PC-3 (cell line): ENCODE results near the gene OR10A6.

Experiments
- EZH2 ChIP-seq: fragments of 300-600 bp; sonication (generic); IDR thresholded peaks from one replicate; pipeline ENCODE4 v1.6.1; 2017; ENCODE audit warnings: antibody characterized with exemption, mild to moderate bottlenecking, low read length; ENCODE audit not compliant: unreplicated experiment
- EZH2phosphoT487 ChIP-seq: fragments of 300-600 bp; sonication (generic); IDR thresholded peaks from 2 replicates; pipeline ENCODE4 v1.6.1; 2018; ENCODE audit warnings: mild to moderate bottlenecking, antibody characterized with exemption, low read length, borderline replicate concordance
- TF ChIP-seq, protein P1 (sequence below): fragments of 300-600 bp; sonication (generic); conservative IDR thresholded peaks from 2 replicates; pipeline ENCODE4 v1.5.1; 2017; ENCODE audit warnings: antibody characterized with exemption, low read depth, mild to moderate bottlenecking, low read length

DNA sequence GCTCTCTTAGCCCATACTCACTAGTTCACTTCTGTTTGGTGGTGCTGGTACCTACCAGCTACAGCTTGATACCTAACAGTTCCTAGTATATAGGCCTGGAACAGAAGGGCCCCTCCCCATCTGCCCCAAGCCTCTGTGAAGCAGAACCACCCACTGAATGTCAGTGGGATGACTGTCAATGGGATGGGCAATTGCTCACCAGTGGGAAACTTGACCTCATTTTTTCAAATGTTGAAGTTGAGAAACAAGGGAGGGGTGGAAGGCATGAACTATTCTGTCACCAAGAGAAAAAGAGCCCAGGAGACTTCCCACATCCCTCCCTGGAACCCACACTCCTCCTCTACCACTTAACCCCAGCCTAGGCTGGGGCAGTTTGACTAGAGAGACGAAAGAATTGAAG lies 34.3 kb upstream of the OR10A6 start, which contains the start of gene NLRP10:
- TF ChIP-seq, protein P1, sequence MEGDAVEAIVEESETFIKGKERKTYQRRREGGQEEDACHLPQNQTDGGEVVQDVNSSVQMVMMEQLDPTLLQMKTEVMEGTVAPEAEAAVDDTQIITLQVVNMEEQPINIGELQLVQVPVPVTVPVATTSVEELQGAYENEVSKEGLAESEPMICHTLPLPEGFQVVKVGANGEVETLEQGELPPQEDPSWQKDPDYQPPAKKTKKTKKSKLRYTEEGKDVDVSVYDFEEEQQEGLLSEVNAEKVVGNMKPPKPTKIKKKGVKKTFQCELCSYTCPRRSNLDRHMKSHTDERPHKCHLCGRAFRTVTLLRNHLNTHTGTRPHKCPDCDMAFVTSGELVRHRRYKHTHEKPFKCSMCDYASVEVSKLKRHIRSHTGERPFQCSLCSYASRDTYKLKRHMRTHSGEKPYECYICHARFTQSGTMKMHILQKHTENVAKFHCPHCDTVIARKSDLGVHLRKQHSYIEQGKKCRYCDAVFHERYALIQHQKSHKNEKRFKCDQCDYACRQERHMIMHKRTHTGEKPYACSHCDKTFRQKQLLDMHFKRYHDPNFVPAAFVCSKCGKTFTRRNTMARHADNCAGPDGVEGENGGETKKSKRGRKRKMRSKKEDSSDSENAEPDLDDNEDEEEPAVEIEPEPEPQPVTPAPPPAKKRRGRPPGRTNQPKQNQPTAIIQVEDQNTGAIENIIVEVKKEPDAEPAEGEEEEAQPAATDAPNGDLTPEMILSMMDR: no peak
- TF ChIP-seq EZH2: no peak
- TF ChIP-seq EZH2phosphoT487: no peak
